Measurements from ENCODE around the gene NEURL2. TPM values are rescaled to one million over a fixed set of nuclear protein-coding genes. Genes with fewer than 3 reads are reported as not detected.

The NEURL2 gene
- total and polyA plus RNA-seq, 10 of the 15 experiments (the other 5 are each of a cell fraction or from before 2014, with no cell fraction given): 0.53 to 7.0 (median 2.7) TPM

GRCh38 chr20:45910670-45911485, 19.9 kb upstream of the NEURL2 start:
- H3K4me1 ChIP-seq (ENCODE audit: control insufficient read depth, insufficient read depth, low read length): peaks cover 15% of the 10 kb centered on the region
- H4K20me1 ChIP-seq (ENCODE audit: control insufficient read depth, insufficient read depth): no peaks in the 10 kb centered on the region
- intact Hi-C loops (cut with micrococcal nuclease; ENCODE audit: unreplicated experiment): loop anchor here (1.0 kb wide), 1 partner anchor 20 kb away; the partner anchor contains the start of genes CTSA and NEURL2
- H3K27me3 ChIP-seq (replicated peaks in 1 of 2; ENCODE audit: control insufficient read depth in 2 of 2, insufficient read depth in 2 of 2, low read length in 1 of 2): no peaks in the 10 kb centered on the region
- FAIRE-seq: peak; percentile 99
- CTCF ChIA-PET: interaction anchor here (1.1 to 3.1 kb wide), 4 partner anchors 18 to 59 kb away, joined by 3 to 19 read pairs (median 6); partner anchors contain the start of genes CTSA, NEURL2 and PCIF1
- peak; percentile 96 for ATAC-seq
- SMC1A ChIA-PET (ENCODE audit: uncharacterized antibody, unreplicated experiment): interaction anchor here (1.0 to 3.5 kb wide), 3 partner anchors 19 to 60 kb away, joined by 3 to 12 read pairs (median 8); partner anchors contain the start of genes CTSA and NEURL2
- WGBS (ENCODE audit: insufficient coverage, insufficient replicate concordance, low lambda C conversion rate, missing lambda C conversion rate): under 1% methylated on average over 42 of the region's 43 CpGs
- in situ Hi-C loops (cut with MboI): no loop called here
- BruUV-seq (replicated peaks): no TSS peak
- H3K9me3 ChIP-seq (replicated peaks; ENCODE audit: control insufficient read depth, insufficient read depth, low read length): no peaks in the 10 kb centered on the region
- H3K27ac ChIP-seq (ENCODE audit: control insufficient read depth, insufficient read depth): peak overlapping the region; percentile 61; the same call in 1 of the 2 replicates
- peak overlapping the region; percentile 64 for H3K9ac ChIP-seq (ENCODE audit: control insufficient read depth, insufficient read depth, low read length)
- H3K4me2 ChIP-seq (ENCODE audit: control insufficient read depth, insufficient read depth): peak overlapping the region; percentile 99
- no peaks in the 10 kb centered on the region for H3K79me2 ChIP-seq (ENCODE audit: control insufficient read depth, insufficient read depth, low read length)
- POLR2A ChIA-PET: interaction anchor here (0.6 to 3.9 kb wide), 8 partner anchors 9 to 1529 kb away, joined by 3 to 32 read pairs (median 4); partner anchors contain the start of genes CTSA, NEURL2 and PCIF1
- H3K4me3 ChIP-seq: peak overlapping the region; percentile 77
- RAD21 ChIA-PET (ENCODE audit: unreplicated experiment): interaction anchor here (1.1 to 2.0 kb wide), 3 partner anchors 20 to 60 kb away, joined by 3 to 13 read pairs (median 4); partner anchors contain the start of genes CTSA and NEURL2
- DNase-seq (ENCODE audit: low read depth, low spot score): peak; percentile 99
- no peaks in the 10 kb centered on the region for H3K36me3 ChIP-seq (ENCODE audit: control insufficient read depth in 2 of 2, insufficient read depth in 2 of 2, low read length in 1 of 2)
- peak overlapping the region; percentile 90 for H2AFZ ChIP-seq (ENCODE audit: control insufficient read depth, low read depth, low read length)
- TF ChIP-seq SMAD1 (IDR thresholded peaks at IDR 0.05; ENCODE audit: low read depth, partially characterized antibody) (no peak), IRF5 (IDR thresholded peaks at IDR 0.05; ENCODE audit: borderline replicate concordance) (no peak), NR2F1 (conservative IDR thresholded peaks at IDR 0.05) (no peak), SP1 (IDR thresholded peaks at IDR 0.05; ENCODE audit: low read depth, low read length) (no peak), STAT1 (conservative IDR thresholded peaks at IDR 0.05) (no peak), ZNF217 (IDR thresholded peaks at IDR 0.05) (no peak), TCF12 (IDR thresholded peaks at IDR 0.05; ENCODE audit: low read depth, low read length) (no peak), KDM1A (IDR thresholded peaks at IDR 0.05; ENCODE audit: borderline replicate concordance) (no peak), NBN (IDR thresholded peaks at IDR 0.05) (peak; percentile 68; the same call in 1 of the 2 replicates), ZNF207 (IDR thresholded peaks at IDR 0.05; ENCODE audit: borderline replicate concordance) (no peak), JUND (IDR thresholded peaks at IDR 0.05; ENCODE audit: low read depth, low read length) (no peak), SREBF2 (IDR thresholded peaks at IDR 0.05; ENCODE audit: low read length) (no peak), ZBTB33 (IDR thresholded peaks at IDR 0.05) (no peak), CEBPB (IDR thresholded peaks at IDR 0.05; ENCODE audit: borderline replicate concordance in 1 of 2, low read depth in 2 of 2, low read length in 2 of 2) (peak in 1 of 2 experiments; percentile 63; a peak in 1 of 4 replicates), PML (IDR thresholded peaks at IDR 0.05; ENCODE audit: low read length) (no peak), PKNOX1 (IDR thresholded peaks at IDR 0.05) (peak; percentile 84), BCL11A (IDR thresholded peaks at IDR 0.05; ENCODE audit: low read depth, low read length) (no peak), FOXK2 (IDR thresholded peaks at IDR 0.05) (no peak), SIN3A (IDR thresholded peaks at IDR 0.05; ENCODE audit: low read depth, low read length) (no peak), CREM (IDR thresholded peaks at IDR 0.05; ENCODE audit: low read depth) (peak; percentile 8; the same call in 1 of the 2 replicates), CBX5 (IDR thresholded peaks at IDR 0.05; ENCODE audit: low read depth) (no peak), CBX3 (IDR thresholded peaks at IDR 0.05; ENCODE audit: borderline replicate concordance, low read depth) (no peak)
